ENCODE measurements around the gene PGD.

Gene PGD

GRCh38 chr1:10428984-10429383 lies 30.1 kb downstream of the PGD start:
- no peaks in the 10 kb centered on the region for H3K36me3 ChIP-seq (ENCODE audit: insufficient read depth, low read length)
- peaks cover 3% of the 10 kb centered on the region for H3K4me1 ChIP-seq (ENCODE audit: insufficient read depth, low read length)
- H3K27me3 ChIP-seq (ENCODE audit: control insufficient read depth in 1 of 2, insufficient read depth in 2 of 2, low read length in 2 of 2): no peaks in the 10 kb centered on the region

GRCh38 chr1:10429868-10430215 lies 31.0 kb downstream of the PGD start:
- Histone ChIP-seq H3K27me3 (ENCODE audit: control insufficient read depth in 1 of 2, insufficient read depth in 2 of 2, low read length in 2 of 2) (no peaks in the 10 kb centered on the region), H3K36me3 (ENCODE audit: insufficient read depth, low read length) (no peaks in the 10 kb centered on the region), H3K9ac (ENCODE audit: low read length) (no peak overlapping the region), H3K27ac (ENCODE audit: low read depth, low read length) (no peak overlapping the region), H3K9me3 (ENCODE audit: low read length) (no peaks in the 10 kb centered on the region), H3K4me1 (ENCODE audit: insufficient read depth, low read length) (no peaks in the 10 kb centered on the region), H3K4me3 (ENCODE audit: low read depth in 1 of 2, low read length in 2 of 2) (peak overlapping the region; percentile 86 to 93)

More at GRCh38 chr1:10428984-10429383, 30.1 kb downstream of the PGD start:
- Histone ChIP-seq H3K4me3 (ENCODE audit: low read depth in 1 of 2, low read length in 2 of 2) (no peak overlapping the region), H3K27ac (ENCODE audit: low read depth, low read length) (no peak overlapping the region), H3K9me3 (ENCODE audit: low read length) (no peaks in the 10 kb centered on the region), H3K9ac (ENCODE audit: low read length) (no peak overlapping the region)

- H3K9me3 ChIP-seq (ENCODE audit: low read length): no peaks in the 10 kb centered on the region
- H3K27me3 ChIP-seq (ENCODE audit: control insufficient read depth in 1 of 2, insufficient read depth in 2 of 2, low read length in 2 of 2): no peaks in the 10 kb centered on the region
- peak within 1 kb of the TSS; percentile 74 for H3K9ac ChIP-seq (ENCODE audit: low read length)
- no peaks in the 10 kb centered on the region for H3K36me3 ChIP-seq (ENCODE audit: insufficient read depth, low read length)
- H3K4me3 ChIP-seq (ENCODE audit: low read depth in 1 of 2, low read length in 2 of 2): peak within 1 kb of the TSS; percentile 86 to 93
- H3K27ac ChIP-seq (ENCODE audit: low read depth, low read length): peak within 1 kb of the TSS; percentile 74
- no peaks in the 10 kb centered on the region for H3K4me1 ChIP-seq (ENCODE audit: insufficient read depth, low read length)
Measured at GRCh38 chr1:10430216-10431069, 31.6 kb downstream of the PGD start, which contains the start of gene CENPS. TSS of gene CENPS (plus strand) at chr1:10430433. CDS start at chr1:10430518, 85 bp downstream.

GRCh38 chr1:10431070-10431730 lies 32.3 kb downstream of the PGD start:
- Histone ChIP-seq H3K9me3 (ENCODE audit: low read length) (no peaks in the 10 kb centered on the region), H3K27me3 (ENCODE audit: control insufficient read depth in 1 of 2, insufficient read depth in 2 of 2, low read length in 2 of 2) (no peaks in the 10 kb centered on the region), H3K9ac (ENCODE audit: low read length) (peak overlapping the region; percentile 74), H3K4me3 (ENCODE audit: low read depth in 1 of 2, low read length in 2 of 2) (peak overlapping the region; percentile 86 to 93), H3K27ac (ENCODE audit: low read depth, low read length) (peak overlapping the region; percentile 74), H3K36me3 (ENCODE audit: insufficient read depth, low read length) (no peaks in the 10 kb centered on the region), H3K4me1 (ENCODE audit: insufficient read depth, low read length) (no peaks in the 10 kb centered on the region)

- no peaks in the 10 kb centered on the region for H3K36me3 ChIP-seq (ENCODE audit: insufficient read depth, low read length)
- H3K27ac ChIP-seq (ENCODE audit: low read depth, low read length): no peak overlapping the region
- H3K4me3 ChIP-seq (ENCODE audit: low read depth in 1 of 2, low read length in 2 of 2): no peak overlapping the region
- no peak overlapping the region for H3K9ac ChIP-seq (ENCODE audit: low read length)
- H3K27me3 ChIP-seq (ENCODE audit: control insufficient read depth in 1 of 2, insufficient read depth in 2 of 2, low read length in 2 of 2): no peaks in the 10 kb centered on the region
- H3K4me1 ChIP-seq (ENCODE audit: insufficient read depth, low read length): no peaks in the 10 kb centered on the region
- H3K9me3 ChIP-seq (ENCODE audit: low read length): no peaks in the 10 kb centered on the region
Measured at GRCh38 chr1:10432910-10433700, 34.2 kb downstream of the PGD start.

GRCh38 chr1:10433790-10434189 lies 34.9 kb downstream of the PGD start:
- H3K9me3 ChIP-seq (ENCODE audit: low read length): no peaks in the 10 kb centered on the region
- no peak overlapping the region for H3K27ac ChIP-seq (ENCODE audit: low read depth, low read length)
- H3K4me3 ChIP-seq (ENCODE audit: low read depth in 1 of 2, low read length in 2 of 2): no peak overlapping the region

GRCh38 chr1:10434590-10434989 lies 35.7 kb downstream of the PGD start:
- H3K27me3 ChIP-seq (ENCODE audit: control insufficient read depth in 1 of 2, insufficient read depth in 2 of 2, low read length in 2 of 2): no peaks in the 10 kb centered on the region
- H3K4me1 ChIP-seq (ENCODE audit: insufficient read depth, low read length): no peaks in the 10 kb centered on the region
- H3K9ac ChIP-seq (ENCODE audit: low read length): no peak overlapping the region
- H3K27ac ChIP-seq (ENCODE audit: low read depth, low read length): no peak overlapping the region
- no peak overlapping the region for H3K4me3 ChIP-seq (ENCODE audit: low read depth in 1 of 2, low read length in 2 of 2)
- no peaks in the 10 kb centered on the region for H3K36me3 ChIP-seq (ENCODE audit: insufficient read depth, low read length)
- H3K9me3 ChIP-seq (ENCODE audit: low read length): no peaks in the 10 kb centered on the region

More at GRCh38 chr1:10433790-10434189, 34.9 kb downstream of the PGD start:
- Histone ChIP-seq H3K9ac (ENCODE audit: low read length) (no peak overlapping the region), H3K4me1 (ENCODE audit: insufficient read depth, low read length) (no peaks in the 10 kb centered on the region), H3K36me3 (ENCODE audit: insufficient read depth, low read length) (no peaks in the 10 kb centered on the region), H3K27me3 (ENCODE audit: control insufficient read depth in 1 of 2, insufficient read depth in 2 of 2, low read length in 2 of 2) (no peaks in the 10 kb centered on the region)

GRCh38 chr1:10437052-10437451 lies 38.2 kb downstream of the PGD start:
- no peaks in the 10 kb centered on the region for H3K9me3 ChIP-seq (ENCODE audit: low read length)
- peaks cover 5% of the 10 kb centered on the region for H3K36me3 ChIP-seq (ENCODE audit: insufficient read depth, low read length)
- no peak overlapping the region for H3K9ac ChIP-seq (ENCODE audit: low read length)
- H3K4me3 ChIP-seq (ENCODE audit: low read depth in 1 of 2, low read length in 2 of 2): no peak overlapping the region
- H3K4me1 ChIP-seq (ENCODE audit: insufficient read depth, low read length): no peaks in the 10 kb centered on the region
- H3K27me3 ChIP-seq (ENCODE audit: control insufficient read depth in 1 of 2, insufficient read depth in 2 of 2, low read length in 2 of 2): no peaks in the 10 kb centered on the region
- no peak overlapping the region for H3K27ac ChIP-seq (ENCODE audit: low read depth, low read length)

- Histone ChIP-seq H3K27me3 (ENCODE audit: control insufficient read depth in 1 of 2, insufficient read depth in 2 of 2, low read length in 2 of 2) (no peaks in the 10 kb centered on the region), H3K4me1 (ENCODE audit: insufficient read depth, low read length) (no peaks in the 10 kb centered on the region), H3K27ac (ENCODE audit: low read depth, low read length) (no peak overlapping the region), H3K4me3 (ENCODE audit: low read depth in 1 of 2, low read length in 2 of 2) (no peak overlapping the region), H3K9ac (ENCODE audit: low read length) (no peak overlapping the region), H3K9me3 (ENCODE audit: low read length) (no peaks in the 10 kb centered on the region), H3K36me3 (ENCODE audit: insufficient read depth, low read length) (peaks cover 5% of the 10 kb centered on the region)
Measured at GRCh38 chr1:10438677-10439163, 39.9 kb downstream of the PGD start.

- H3K9me3 ChIP-seq (ENCODE audit: low read length): no peaks in the 10 kb centered on the region
- H3K27me3 ChIP-seq (ENCODE audit: control insufficient read depth in 1 of 2, insufficient read depth in 2 of 2, low read length in 2 of 2): no peaks in the 10 kb centered on the region
- no peak overlapping the region for H3K4me3 ChIP-seq (ENCODE audit: low read depth in 1 of 2, low read length in 2 of 2)
- no peaks in the 10 kb centered on the region for H3K4me1 ChIP-seq (ENCODE audit: insufficient read depth, low read length)
- H3K9ac ChIP-seq (ENCODE audit: low read length): no peak overlapping the region
- H3K36me3 ChIP-seq (ENCODE audit: insufficient read depth, low read length): peaks cover 5% of the 10 kb centered on the region
- no peak overlapping the region for H3K27ac ChIP-seq (ENCODE audit: low read depth, low read length)
Measured at GRCh38 chr1:10440305-10440704, 41.4 kb downstream of the PGD start.

- no peaks in the 10 kb centered on the region for H3K27me3 ChIP-seq (ENCODE audit: control insufficient read depth in 1 of 2, insufficient read depth in 2 of 2, low read length in 2 of 2)
- no peak overlapping the region for H3K4me3 ChIP-seq (ENCODE audit: low read depth in 1 of 2, low read length in 2 of 2)
- no peak overlapping the region for H3K27ac ChIP-seq (ENCODE audit: low read depth, low read length)
- no peak overlapping the region for H3K9ac ChIP-seq (ENCODE audit: low read length)
- no peaks in the 10 kb centered on the region for H3K9me3 ChIP-seq (ENCODE audit: low read length)
- H3K36me3 ChIP-seq (ENCODE audit: insufficient read depth, low read length): peaks cover 5% of the 10 kb centered on the region
- no peaks in the 10 kb centered on the region for H3K4me1 ChIP-seq (ENCODE audit: insufficient read depth, low read length)
Measured at GRCh38 chr1:10440794-10441193, 41.9 kb downstream of the PGD start.
